HepG2 (cell line): ENCODE data around the gene WDR76. TPM values are rescaled to one million over a fixed set of nuclear protein-coding genes. Genes with fewer than 3 reads are reported as not detected.

ENCODE experiments used
- ATM ChIP-seq: fragments of 450-650 bp; IDR thresholded peaks from 2 replicates; pipeline ENCODE4 v1.7.1; 2017; ENCODE audit warnings: mild to moderate bottlenecking, borderline replicate concordance
- BATF2 ChIP-seq: sonication (generic); formaldehyde crosslinking; IDR thresholded peaks from 2 replicates; pipeline ENCODE4 v1.8.0; 2022; ENCODE audit warnings: mild to moderate bottlenecking, missing genetic modification reagents, moderate library complexity
- CHD2 ChIP-seq: IDR thresholded peaks from 2 replicates; pipeline ENCODE4 v1.6.1; 2011; ENCODE audit warnings: low read depth, low read length, improper control_type of control experiment
- FOXM1 ChIP-seq: sonication (generic); formaldehyde crosslinking; IDR thresholded peaks from 2 replicates; pipeline ENCODE4 v1.5.0; 2020; ENCODE audit warnings: missing genetic modification reagents
- HMG20B ChIP-seq: conservative IDR thresholded peaks from 2 replicates; pipeline ENCODE4 v1.6.1; 2016; ENCODE audit warnings: missing genetic modification reagents, missing compliant biosample characterization
- JUND ChIP-seq: sonication (generic); formaldehyde crosslinking; IDR thresholded peaks from 2 replicates; pipeline ENCODE4 v1.8.0; 2022; ENCODE audit warnings: mild to moderate bottlenecking, missing genetic modification reagents
- MTF2 ChIP-seq: sonication (generic); formaldehyde crosslinking; IDR thresholded peaks from 2 replicates; pipeline ENCODE4 v1.5.0; 2020; ENCODE audit warnings: missing genetic modification reagents, borderline replicate concordance
- MXD4 ChIP-seq: IDR thresholded peaks from 2 replicates; pipeline ENCODE4 v1.6.1; 2016; ENCODE audit warnings: mild to moderate bottlenecking, missing biosample characterization, missing genetic modification reagents
- NR3C1 ChIP-seq: sonication (generic); formaldehyde crosslinking; IDR thresholded peaks from 2 replicates; pipeline ENCODE4 v1.4.0; 2020; ENCODE audit warnings: missing genetic modification reagents
- SP1 ChIP-seq, 2 experiments: fragments of 450-650 bp in 1 of 2; sonication (generic) in 1 of 2; formaldehyde crosslinking in 1 of 2; IDR thresholded peaks; 2 replicates each; pipeline versions ENCODE4 v1.4.0 to v1.6.1; 2016 to 2020; ENCODE audit warnings: missing genetic modification reagents in 1 of 2
- U2AF2 ChIP-seq: fragments of 200-400 bp; formaldehyde crosslinking; IDR thresholded peaks from 2 replicates; pipeline ENCODE4 v1.6.1; 2017; ENCODE audit warnings: low read depth, mild to moderate bottlenecking, low read length
- ZFP91 ChIP-seq: sonication (generic); formaldehyde crosslinking; IDR thresholded peaks from 2 replicates; pipeline ENCODE4 v1.9.0; 2022; ENCODE audit warnings: missing genetic modification reagents, mild to moderate bottlenecking, borderline replicate concordance
- ZNF101 ChIP-seq: sonication (generic); formaldehyde crosslinking; IDR thresholded peaks from 2 replicates; pipeline ENCODE4 v1.4.0; 2020; ENCODE audit warnings: mild to moderate bottlenecking, low read depth, missing genetic modification reagents, borderline replicate concordance
- ZNF282 ChIP-seq: fragments of 450-650 bp; IDR thresholded peaks from 2 replicates; pipeline ENCODE4 v1.6.1; 2018; ENCODE audit not compliant: partially characterized antibody
- ZNF549 ChIP-seq: sonication (generic); formaldehyde crosslinking; IDR thresholded peaks from 2 replicates; pipeline ENCODE4 v1.5.0; 2020; ENCODE audit warnings: missing genetic modification reagents
- ZNF646 ChIP-seq: sonication (generic); formaldehyde crosslinking; IDR thresholded peaks from 2 replicates; pipeline ENCODE4 v1.9.0; 2021; ENCODE audit warnings: mild to moderate bottlenecking, missing genetic modification reagents
- ZNF7 ChIP-seq: IDR thresholded peaks from 2 replicates; pipeline ENCODE4 v1.6.1; 2016; ENCODE audit warnings: missing biosample characterization, missing genetic modification reagents
- ZNF703 ChIP-seq: sonication (generic); formaldehyde crosslinking; IDR thresholded peaks from 2 replicates; pipeline ENCODE4 v1.5.1; 2020; ENCODE audit warnings: missing genetic modification reagents, mild to moderate bottlenecking, moderate library complexity, borderline replicate concordance
- ZNF841 ChIP-seq: sonication (generic); formaldehyde crosslinking; IDR thresholded peaks from 2 replicates; pipeline ENCODE4 v1.8.1; 2023; ENCODE audit warnings: missing genetic modification reagents, borderline replicate concordance
- ZNF878 ChIP-seq: sonication (generic); formaldehyde crosslinking; IDR thresholded peaks from 2 replicates; pipeline ENCODE4 v1.8.1; 2023; ENCODE audit warnings: mild to moderate bottlenecking, missing genetic modification reagents, moderate library complexity
- ZSCAN29 ChIP-seq: sonication (generic); formaldehyde crosslinking; conservative IDR thresholded peaks from 2 replicates; pipeline ENCODE4 v1.4.0; 2020; ENCODE audit warnings: mild to moderate bottlenecking, missing genetic modification reagents
- polyA plus RNA-seq, 8 experiments: library from polyadenylated mRNA; depleted of rRNA in 3 of 8; stranded (reverse) in 7 of 8; unstranded in 1 of 8; fragments of >200 nt; fragmentation: Illumina TruSeq in 4 of 8; extraction: Trizol in 4 of 8; gene quantifications; 2 replicates each; pipeline versions ENCODE4 v1.2.1 to v1.2.3, GENCODE V29; 2011 to 2016; ENCODE audit warnings: low read depth in 4 of 8, missing spikeins in 1 of 8, mixed read lengths in 1 of 8; ENCODE audit not compliant: insufficient read depth in 1 of 8
- total RNA-seq, 5 experiments: library from RNA; depleted of rRNA; stranded (reverse); fragments of >200 nt; fragmentation: Illumina TruSeq; extraction: Trizol; gene quantifications; 2 replicates each; pipeline ENCODE4 v1.2.3, GENCODE V29; 2016; ENCODE audit warnings: low read depth in 1 of 5

Gene WDR76
- total and polyA plus RNA-seq, 2 of the 13 experiments (the other 11 are each of a cell fraction or from before 2014, with no cell fraction given): 1.1 to 9.7 TPM

- no peak for TF ChIP-seq ZNF646
- TF ChIP-seq MTF2 (CRISPR knock-in tag): no peak
- 0 out of 2 replicates have a peak, but pooled peaks have one; percentile 12 for TF ChIP-seq CHD2
- TF ChIP-seq NR3C1 (CRISPR knock-in tag): no peak
- TF ChIP-seq ZNF7 (CRISPR knock-in tag): no peak
- no peak for TF ChIP-seq ZNF878 (CRISPR knock-in tag)
- peak; percentile 88 for TF ChIP-seq ZFP91 (CRISPR knock-in tag)
- no peak for TF ChIP-seq FOXM1 (CRISPR knock-in tag)
- TF ChIP-seq MXD4 (CRISPR knock-in tag): peak; percentile 71; the same call in 1 of the 2 replicates
- peak; percentile 53 for TF ChIP-seq ZSCAN29 (CRISPR knock-in tag)
- no peak for TF ChIP-seq ATM
- TF ChIP-seq SP1 (IDR thresholded peaks at IDR 0.05): no peak
- peak; percentile 65 for TF ChIP-seq SP1 (CRISPR knock-in tag; IDR thresholded peaks at IDR 0.05)
- no peak for TF ChIP-seq ZNF101 (CRISPR knock-in tag)
- TF ChIP-seq JUND (CRISPR knock-in tag): 0 out of 2 replicates have a peak, but pooled peaks have one; percentile 22
- TF ChIP-seq U2AF2: no peak
- no peak for TF ChIP-seq ZNF703 (CRISPR knock-in tag)
- no peak for TF ChIP-seq HMG20B (CRISPR knock-in tag)
- TF ChIP-seq ZNF282: no peak
- TF ChIP-seq ZNF841 (CRISPR knock-in tag): no peak
- no peak for TF ChIP-seq ZNF549 (CRISPR knock-in tag)
- TF ChIP-seq BATF2 (CRISPR knock-in tag): no peak
Observed at GRCh38 chr15:43800286-43801141, 26.3 kb upstream of the WDR76 start, which contains the start of gene HYPK (continued).
